ENCODE measurements around the gene BGLAP.

The BGLAP gene

DNA sequence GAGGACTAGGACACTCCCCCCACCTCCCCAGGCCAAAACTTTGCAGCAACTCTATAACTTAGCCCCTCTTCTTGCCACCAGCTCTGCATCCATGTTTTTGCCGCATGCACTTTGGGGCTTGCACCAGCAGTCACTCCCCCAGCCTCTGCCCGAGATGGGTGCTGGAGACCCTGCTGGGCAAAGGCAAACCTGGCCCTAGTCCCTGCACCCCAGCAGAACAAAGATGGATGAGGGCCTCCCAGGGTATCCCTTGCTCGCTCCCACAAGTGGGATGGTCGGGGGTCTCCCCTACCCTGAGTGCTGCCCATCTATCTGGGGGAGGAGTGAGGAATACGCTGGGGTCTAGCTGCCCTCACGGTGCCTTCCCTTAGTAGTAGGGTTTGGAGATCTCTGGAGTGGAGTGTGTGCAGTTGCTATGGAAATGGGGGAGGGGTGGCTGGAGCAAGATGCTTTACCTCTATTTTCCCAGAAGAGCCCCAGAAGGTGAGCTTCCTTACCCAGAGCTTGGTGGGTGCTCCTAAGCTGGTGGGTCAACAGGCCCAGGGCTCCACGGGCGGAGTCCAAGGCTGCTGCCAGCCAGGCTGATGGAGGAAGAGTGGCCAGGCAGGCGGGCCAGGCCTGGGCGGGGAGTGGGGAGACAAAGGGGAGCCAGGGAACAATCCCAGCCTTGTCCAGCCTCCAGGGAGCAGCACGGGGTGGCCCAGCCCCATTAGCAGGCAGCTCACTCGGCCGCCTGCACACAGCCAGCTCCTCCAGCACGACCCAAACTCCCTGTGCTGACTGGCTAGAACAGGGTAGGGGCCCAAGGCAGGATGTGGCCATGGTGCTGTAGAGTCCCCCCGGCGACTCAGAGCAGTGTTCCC is 5.7 kb downstream of the BGLAP start, which contains the start of gene PAQR6:
Gene PAQR6, minus strand, starts transcription at position 597 of the 863 bp plus-strand sequence. CDS start 1,325 bp downstream, outside the sequence.
- peak; percentile 5 for ATAC-seq
- TF ChIP-seq SNAI2 (CRISPR knock-in tag; IDR thresholded peaks at IDR 0.05) (no peak), ZNF8 (CRISPR knock-in tag; IDR thresholded peaks at IDR 0.05) (no peak), TCF4 (CRISPR knock-in tag; IDR thresholded peaks at IDR 0.05; ENCODE audit: borderline replicate concordance) (no peak), ESRRG (CRISPR knock-in tag; IDR thresholded peaks at IDR 0.05) (no peak), ZFP30 (CRISPR knock-in tag; IDR thresholded peaks at IDR 0.05) (no peak), OSR1 (CRISPR knock-in tag; IDR thresholded peaks at IDR 0.05) (no peak), POU6F1 (CRISPR knock-in tag; IDR thresholded peaks at IDR 0.05; ENCODE audit: borderline replicate concordance, low read depth) (no peak), PPARA (CRISPR knock-in tag; IDR thresholded peaks at IDR 0.05; ENCODE audit: borderline replicate concordance) (no peak), ZFP3 (CRISPR knock-in tag; IDR thresholded peaks at IDR 0.05) (no peak), TOX (CRISPR knock-in tag; IDR thresholded peaks at IDR 0.05; ENCODE audit: borderline replicate concordance) (no peak), ISL1 (CRISPR knock-in tag; IDR thresholded peaks at IDR 0.05) (no peak), ZNF565 (CRISPR knock-in tag; conservative IDR thresholded peaks at IDR 0.05; ENCODE audit: low read depth) (no peak), ZNF70 (CRISPR knock-in tag; IDR thresholded peaks at IDR 0.05) (no peak), BACH2 (CRISPR knock-in tag; IDR thresholded peaks at IDR 0.05; ENCODE audit: borderline replicate concordance) (no peak), RARB (CRISPR knock-in tag; IDR thresholded peaks at IDR 0.05) (no peak), ARNTL (CRISPR knock-in tag; IDR thresholded peaks at IDR 0.05; ENCODE audit: borderline replicate concordance, low read depth) (no peak), ZC3H10 (CRISPR knock-in tag; IDR thresholded peaks at IDR 0.05) (no peak), CSDC2 (CRISPR knock-in tag; IDR thresholded peaks at IDR 0.05) (no peak)
- TF ChIP-seq, protein P1, sequence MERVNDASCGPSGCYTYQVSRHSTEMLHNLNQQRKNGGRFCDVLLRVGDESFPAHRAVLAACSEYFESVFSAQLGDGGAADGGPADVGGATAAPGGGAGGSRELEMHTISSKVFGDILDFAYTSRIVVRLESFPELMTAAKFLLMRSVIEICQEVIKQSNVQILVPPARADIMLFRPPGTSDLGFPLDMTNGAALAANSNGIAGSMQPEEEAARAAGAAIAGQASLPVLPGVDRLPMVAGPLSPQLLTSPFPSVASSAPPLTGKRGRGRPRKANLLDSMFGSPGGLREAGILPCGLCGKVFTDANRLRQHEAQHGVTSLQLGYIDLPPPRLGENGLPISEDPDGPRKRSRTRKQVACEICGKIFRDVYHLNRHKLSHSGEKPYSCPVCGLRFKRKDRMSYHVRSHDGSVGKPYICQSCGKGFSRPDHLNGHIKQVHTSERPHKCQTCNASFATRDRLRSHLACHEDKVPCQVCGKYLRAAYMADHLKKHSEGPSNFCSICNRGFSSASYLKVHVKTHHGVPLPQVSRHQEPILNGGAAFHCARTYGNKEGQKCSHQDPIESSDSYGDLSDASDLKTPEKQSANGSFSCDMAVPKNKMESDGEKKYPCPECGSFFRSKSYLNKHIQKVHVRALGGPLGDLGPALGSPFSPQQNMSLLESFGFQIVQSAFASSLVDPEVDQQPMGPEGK (CRISPR knock-in tag; IDR thresholded peaks at IDR 0.05; ENCODE audit: borderline replicate concordance) = no peak

DNA sequence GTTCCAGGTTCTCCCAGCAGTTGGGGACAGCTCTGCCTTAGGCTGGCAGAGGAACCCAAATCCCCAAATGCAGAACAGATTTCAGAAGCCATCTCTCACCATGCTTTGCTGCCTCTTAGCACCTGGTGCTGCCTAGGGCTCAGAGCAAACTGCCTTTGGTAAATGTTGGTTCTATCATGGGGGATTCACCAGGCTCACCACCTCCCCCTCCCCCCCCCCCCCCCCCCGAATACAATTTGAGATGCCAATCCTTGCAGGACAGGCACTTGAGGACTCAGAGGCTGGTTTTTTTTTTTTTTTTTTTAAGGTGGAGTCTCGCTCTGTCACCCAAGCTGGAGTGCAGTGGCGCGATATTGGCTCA is 6.3 kb downstream of the BGLAP start:
- ATAC-seq = no peak
- TF ChIP-seq BACH2 (CRISPR knock-in tag; IDR thresholded peaks at IDR 0.05; ENCODE audit: borderline replicate concordance) (no peak), RARB (CRISPR knock-in tag; IDR thresholded peaks at IDR 0.05) (no peak), CSDC2 (CRISPR knock-in tag; IDR thresholded peaks at IDR 0.05) (no peak), ZFP3 (CRISPR knock-in tag; IDR thresholded peaks at IDR 0.05) (no peak), ZNF8 (CRISPR knock-in tag; IDR thresholded peaks at IDR 0.05) (no peak), TCF4 (CRISPR knock-in tag; IDR thresholded peaks at IDR 0.05; ENCODE audit: borderline replicate concordance) (no peak), ZNF565 (CRISPR knock-in tag; conservative IDR thresholded peaks at IDR 0.05; ENCODE audit: low read depth) (no peak), PPARA (CRISPR knock-in tag; IDR thresholded peaks at IDR 0.05; ENCODE audit: borderline replicate concordance) (no peak), ZNF70 (CRISPR knock-in tag; IDR thresholded peaks at IDR 0.05) (no peak), ZFP30 (CRISPR knock-in tag; IDR thresholded peaks at IDR 0.05) (no peak), ZC3H10 (CRISPR knock-in tag; IDR thresholded peaks at IDR 0.05) (no peak), ARNTL (CRISPR knock-in tag; IDR thresholded peaks at IDR 0.05; ENCODE audit: borderline replicate concordance, low read depth) (no peak), OSR1 (CRISPR knock-in tag; IDR thresholded peaks at IDR 0.05) (no peak), CSRNP3 (CRISPR knock-in tag; IDR thresholded peaks at IDR 0.05) (no peak)
- TF ChIP-seq, protein P2, sequence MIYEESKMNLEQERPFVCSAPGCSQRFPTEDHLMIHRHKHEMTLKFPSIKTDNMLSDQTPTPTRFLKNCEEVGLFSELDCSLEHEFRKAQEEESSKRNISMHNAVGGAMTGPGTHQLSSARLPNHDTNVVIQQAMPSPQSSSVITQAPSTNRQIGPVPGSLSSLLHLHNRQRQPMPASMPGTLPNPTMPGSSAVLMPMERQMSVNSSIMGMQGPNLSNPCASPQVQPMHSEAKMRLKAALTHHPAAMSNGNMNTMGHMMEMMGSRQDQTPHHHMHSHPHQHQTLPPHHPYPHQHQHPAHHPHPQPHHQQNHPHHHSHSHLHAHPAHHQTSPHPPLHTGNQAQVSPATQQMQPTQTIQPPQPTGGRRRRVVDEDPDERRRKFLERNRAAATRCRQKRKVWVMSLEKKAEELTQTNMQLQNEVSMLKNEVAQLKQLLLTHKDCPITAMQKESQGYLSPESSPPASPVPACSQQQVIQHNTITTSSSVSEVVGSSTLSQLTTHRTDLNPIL (CRISPR knock-in tag; IDR thresholded peaks at IDR 0.05; ENCODE audit: low read depth) = no peak
- TF ChIP-seq, protein P3, sequence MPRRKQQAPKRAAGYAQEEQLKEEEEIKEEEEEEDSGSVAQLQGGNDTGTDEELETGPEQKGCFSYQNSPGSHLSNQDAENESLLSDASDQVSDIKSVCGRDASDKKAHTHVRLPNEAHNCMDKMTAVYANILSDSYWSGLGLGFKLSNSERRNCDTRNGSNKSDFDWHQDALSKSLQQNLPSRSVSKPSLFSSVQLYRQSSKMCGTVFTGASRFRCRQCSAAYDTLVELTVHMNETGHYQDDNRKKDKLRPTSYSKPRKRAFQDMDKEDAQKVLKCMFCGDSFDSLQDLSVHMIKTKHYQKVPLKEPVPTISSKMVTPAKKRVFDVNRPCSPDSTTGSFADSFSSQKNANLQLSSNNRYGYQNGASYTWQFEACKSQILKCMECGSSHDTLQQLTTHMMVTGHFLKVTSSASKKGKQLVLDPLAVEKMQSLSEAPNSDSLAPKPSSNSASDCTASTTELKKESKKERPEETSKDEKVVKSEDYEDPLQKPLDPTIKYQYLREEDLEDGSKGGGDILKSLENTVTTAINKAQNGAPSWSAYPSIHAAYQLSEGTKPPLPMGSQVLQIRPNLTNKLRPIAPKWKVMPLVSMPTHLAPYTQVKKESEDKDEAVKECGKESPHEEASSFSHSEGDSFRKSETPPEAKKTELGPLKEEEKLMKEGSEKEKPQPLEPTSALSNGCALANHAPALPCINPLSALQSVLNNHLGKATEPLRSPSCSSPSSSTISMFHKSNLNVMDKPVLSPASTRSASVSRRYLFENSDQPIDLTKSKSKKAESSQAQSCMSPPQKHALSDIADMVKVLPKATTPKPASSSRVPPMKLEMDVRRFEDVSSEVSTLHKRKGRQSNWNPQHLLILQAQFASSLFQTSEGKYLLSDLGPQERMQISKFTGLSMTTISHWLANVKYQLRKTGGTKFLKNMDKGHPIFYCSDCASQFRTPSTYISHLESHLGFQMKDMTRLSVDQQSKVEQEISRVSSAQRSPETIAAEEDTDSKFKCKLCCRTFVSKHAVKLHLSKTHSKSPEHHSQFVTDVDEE (CRISPR knock-in tag; IDR thresholded peaks at IDR 0.05) = no peak
- TF ChIP-seq, protein P1 (CRISPR knock-in tag; IDR thresholded peaks at IDR 0.05; ENCODE audit: borderline replicate concordance) = no peak

Data from SK-N-SH treated with all-trans-retinoic acid at 6 μM for 48 hours (cell line).